ENCODE measurements around the gene UPF3A. TPM values are rescaled to one million over a fixed set of nuclear protein-coding genes. Genes with fewer than 3 reads are reported as not detected.

The UPF3A gene
- total RNA-seq, 1 donor from 2014 or later, result 19.5 TPM

- TF ChIP-seq CTCF (conservative IDR thresholded peaks at IDR 0.05; ENCODE audit: low read depth, low read length), result no peak
- DNase-seq (ENCODE audit: low read depth), result peak; percentile 60
- H3K4me3 ChIP-seq (ENCODE audit: low read depth, low read length), result no peak overlapping the region
Measured at GRCh38 chr13:114285166-114285808, 3.9 kb downstream of the UPF3A start.

- no peak for TF ChIP-seq CTCF (conservative IDR thresholded peaks at IDR 0.05; ENCODE audit: low read depth, low read length)
- no peak for DNase-seq (ENCODE audit: low read depth)
- H3K4me3 ChIP-seq (ENCODE audit: low read depth, low read length), result no peak overlapping the region
Measured at GRCh38 chr13:114286808-114287207, 5.4 kb downstream of the UPF3A start.

- TF ChIP-seq CTCF (conservative IDR thresholded peaks at IDR 0.05; ENCODE audit: low read depth, low read length), result no peak
- no peak overlapping the region for H3K4me3 ChIP-seq (ENCODE audit: low read depth, low read length)
- DNase-seq (ENCODE audit: low read depth), result no peak
Measured at GRCh38 chr13:114288157-114288591, 6.8 kb downstream of the UPF3A start.

- no peak for DNase-seq (ENCODE audit: low read depth)
- TF ChIP-seq CTCF (conservative IDR thresholded peaks at IDR 0.05; ENCODE audit: low read depth, low read length), result no peak
- no peak overlapping the region for H3K4me3 ChIP-seq (ENCODE audit: low read depth, low read length)
Measured at GRCh38 chr13:114296448-114296847, 15.0 kb downstream of the UPF3A start.

- no peak overlapping the region for H3K4me3 ChIP-seq (ENCODE audit: low read depth, low read length)
- TF ChIP-seq CTCF (conservative IDR thresholded peaks at IDR 0.05; ENCODE audit: low read depth, low read length), result no peak
- no peak for DNase-seq (ENCODE audit: low read depth)
Measured at GRCh38 chr13:114296902-114297301, 15.5 kb downstream of the UPF3A start.

GRCh38 chr13:114298866-114299265, 17.5 kb downstream of the UPF3A start:
- no peak overlapping the region for H3K4me3 ChIP-seq (ENCODE audit: low read depth, low read length)
- no peak for DNase-seq (ENCODE audit: low read depth)
- TF ChIP-seq CTCF (conservative IDR thresholded peaks at IDR 0.05; ENCODE audit: low read depth, low read length), result no peak
